Gastroesophageal sphincter (tissue), 3 donors: ENCODE data around the gene TEKTIP1.

Experiments used
- CTCF ChIP-seq, 4 experiments: fragments of 200-600 bp in 2 of 4; fragments of 450-650 bp in 2 of 4; sonication (generic) in 1 of 4; IDR thresholded peaks; one replicate each; pipeline ENCODE4 v1.5.1; 2017 to 2019; ENCODE audit warnings: antibody characterized with exemption in 4 of 4, mild to moderate bottlenecking in 2 of 4, moderate library complexity in 2 of 4
- POLR2A ChIP-seq, 2 donors: fragments of 450-650 bp; IDR thresholded peaks; one replicate each; pipeline ENCODE4 v1.6.1; 2017; ENCODE audit warnings: antibody characterized with exemption in 2 of 2, mild to moderate bottlenecking in 2 of 2, moderate library complexity in 1 of 2

GRCh38 chr19:3547301-3547731 lies 8.3 kb downstream of the TEKTIP1 start:
- peak in 3 of 4 experiments; percentile 36 to 60 (median 46) for TF ChIP-seq CTCF (IDR thresholded peaks at IDR 0.05)
- TF ChIP-seq POLR2A (IDR thresholded peaks at IDR 0.05) = no peak
